Astrocyte of the spinal cord (primary cell): ENCODE results near the gene E2F3.
A peak's percentile ranks its signal among the peaks of the same experiment; 100 is the strongest.

Source experiments
- DNase-seq: peaks from one replicate; pipeline ENCODE4 v3.0.0; 2011; ENCODE audit warnings: low read depth, low spot score
- H3K4me3 ChIP-seq: 2 replicates; pipeline ENCODE4 v1.5.1; 2011; ENCODE audit warnings: low read depth, mild to moderate bottlenecking, low read length, moderate library complexity
- CTCF ChIP-seq: IDR thresholded peaks from 2 replicates; pipeline ENCODE4 v1.5.1; 2012; ENCODE audit warnings: low read depth, mild to moderate bottlenecking, low read length, inconsistent platforms
- in situ Hi-C: cut with HindIII; loops from 2 replicates; pipeline ENCODE4 v1.10.0; 2017; ENCODE audit warnings: low sequenced_read_pairs

E2F3 gene

GRCh38 chr6:20401205-20402091 lies at the start of gene E2F3:
E2F3 (plus strand) TSS chr6:20401879; CDS start chr6:20402233, 354 bp downstream.
- TF ChIP-seq CTCF = no peak
- in situ Hi-C loops = no loop called here
- peak within 1 kb of the TSS; percentile 82 for H3K4me3 ChIP-seq
- DNase-seq = peak; percentile 100

GRCh38 chr6:20352346-20352745 lies 49.3 kb upstream of the E2F3 start:
- no peak overlapping the region for H3K4me3 ChIP-seq
- no peak for DNase-seq
- in situ Hi-C loops = no loop called here
- no peak for TF ChIP-seq CTCF

GRCh38 chr6:20353134-20353533 lies 48.5 kb upstream of the E2F3 start:
- in situ Hi-C loops = no loop called here
- TF ChIP-seq CTCF = no peak
- no peak for DNase-seq
- no peak overlapping the region for H3K4me3 ChIP-seq

GRCh38 chr6:20354366-20354765 lies 47.3 kb upstream of the E2F3 start:
- in situ Hi-C loops = no loop called here
- no peak overlapping the region for H3K4me3 ChIP-seq
- DNase-seq = no peak
- TF ChIP-seq CTCF = no peak

GRCh38 chr6:20360471-20361119 lies 41.1 kb upstream of the E2F3 start:
- in situ Hi-C loops = no loop called here
- DNase-seq = no peak
- no peak for TF ChIP-seq CTCF
- H3K4me3 ChIP-seq = no peak overlapping the region

GRCh38 chr6:20362623-20363022 lies 39.1 kb upstream of the E2F3 start:
- in situ Hi-C loops = no loop called here
- no peak overlapping the region for H3K4me3 ChIP-seq
- no peak for TF ChIP-seq CTCF
- DNase-seq = no peak
